ENCODE measurements around the gene IQGAP3.

Gene IQGAP3

GRCh38 chr1:156504821-156505678, 67.3 kb downstream of the IQGAP3 start:
- Histone ChIP-seq H3K27ac (peak overlapping the region; percentile 97 to 100), H3K4me3 (peak overlapping the region; percentile 64)
- TF ChIP-seq CTCF (IDR thresholded peaks at IDR 0.05): no peak
- peak; percentile 100 for DNase-seq (ENCODE audit: low spot score)

GRCh38 chr1:156504438-156504813, 67.9 kb downstream of the IQGAP3 start:
- peak overlapping the region; percentile 97 to 100 for H3K27ac ChIP-seq
- no peak for DNase-seq (ENCODE audit: low spot score)
- TF ChIP-seq CTCF (IDR thresholded peaks at IDR 0.05): no peak
- peak overlapping the region; percentile 64 for H3K4me3 ChIP-seq

- H3K27ac ChIP-seq: peak overlapping the region; percentile 97 to 100
- no peak for TF ChIP-seq CTCF (IDR thresholded peaks at IDR 0.05)
- no peak for DNase-seq (ENCODE audit: low spot score)
- H3K4me3 ChIP-seq: peak overlapping the region; percentile 99
Measured at GRCh38 chr1:156503698-156504437, 68.5 kb downstream of the IQGAP3 start.

GRCh38 chr1:156502894-156503697, 69.3 kb downstream of the IQGAP3 start:
- H3K4me3 ChIP-seq: peak overlapping the region; percentile 99
- no peak for TF ChIP-seq CTCF (IDR thresholded peaks at IDR 0.05)
- H3K27ac ChIP-seq: peak overlapping the region; percentile 97 to 100
- DNase-seq (ENCODE audit: low spot score): peak; percentile 96

- TF ChIP-seq CTCF (IDR thresholded peaks at IDR 0.05): no peak
- DNase-seq (ENCODE audit: low spot score): no peak
- Histone ChIP-seq H3K27ac (peak overlapping the region; percentile 97 to 100), H3K4me3 (peak overlapping the region; percentile 99)
Measured at GRCh38 chr1:156502391-156502893, 69.9 kb downstream of the IQGAP3 start.

- Histone ChIP-seq H3K27ac (peak overlapping the region; percentile 97 to 100), H3K4me3 (peak overlapping the region; percentile 99)
- no peak for TF ChIP-seq CTCF (IDR thresholded peaks at IDR 0.05)
- DNase-seq (ENCODE audit: low spot score): peak; percentile 95
Measured at GRCh38 chr1:156500793-156501506, 71.4 kb downstream of the IQGAP3 start.

Measured in coronary artery (tissue), 2 donors.